Measurements from ENCODE around the gene RC3H2.

Gene RC3H2
- total RNA-seq, result 63.2 to 107 (median 87.7) reads per million in 17 experiments

DNA sequence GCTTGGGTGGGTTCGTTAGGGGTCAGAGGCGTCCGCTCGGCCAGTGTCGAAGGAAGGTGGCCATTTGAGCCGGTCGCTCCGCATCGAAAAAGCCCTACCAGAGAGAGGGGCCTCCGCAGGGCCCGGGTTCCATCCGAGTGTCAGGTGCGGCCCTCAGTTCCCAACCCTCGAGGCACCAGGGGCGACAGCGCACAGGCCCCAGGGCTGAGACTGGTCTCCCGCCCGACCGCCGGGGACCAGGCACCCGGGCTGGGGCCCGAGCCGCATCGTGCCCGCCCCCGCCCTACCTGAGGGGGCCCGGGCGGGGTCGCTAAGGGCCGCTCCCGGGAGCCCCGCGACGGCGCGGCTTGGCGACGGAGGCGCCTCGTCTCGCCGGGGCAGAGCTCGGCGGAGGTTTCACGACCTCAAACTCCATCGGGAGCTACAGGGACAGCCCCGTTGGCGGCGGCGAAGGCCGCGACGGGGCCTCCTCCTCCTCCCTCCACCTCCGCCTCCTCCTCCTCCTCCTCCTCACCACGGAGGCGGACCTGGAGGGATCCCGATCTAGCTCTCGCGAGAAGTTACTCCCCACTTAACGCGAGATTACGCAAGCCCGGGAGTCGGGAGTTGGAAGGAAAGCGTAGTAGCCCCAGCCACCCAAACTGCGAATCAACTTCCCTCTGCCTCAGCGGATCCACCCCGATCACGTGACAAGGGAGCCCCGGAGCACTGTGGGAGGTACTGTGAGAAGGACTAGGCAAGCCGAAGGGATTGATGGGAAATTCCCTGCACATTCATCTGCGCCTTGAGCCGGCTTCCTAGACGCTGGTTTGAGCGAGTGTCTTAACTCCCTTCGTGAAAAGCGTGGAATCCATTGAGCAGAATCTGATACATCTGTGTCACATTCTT, at the start of gene RC3H2:
Gene RC3H2 (minus strand): TSS at position 537 of the 888 bp plus-strand sequence. CDS start 7,850 bp downstream, outside the sequence.
- DNase-seq, result peak; percentile 98 to 100 (median 100)

GRCh38 chr9:122954253-122954691, 49.1 kb upstream of the RC3H2 start:
- DNase-seq, result no peak

- DNase-seq, result no peak
Observed at GRCh38 chr9:122951056-122951455, 45.9 kb upstream of the RC3H2 start.

DNA sequence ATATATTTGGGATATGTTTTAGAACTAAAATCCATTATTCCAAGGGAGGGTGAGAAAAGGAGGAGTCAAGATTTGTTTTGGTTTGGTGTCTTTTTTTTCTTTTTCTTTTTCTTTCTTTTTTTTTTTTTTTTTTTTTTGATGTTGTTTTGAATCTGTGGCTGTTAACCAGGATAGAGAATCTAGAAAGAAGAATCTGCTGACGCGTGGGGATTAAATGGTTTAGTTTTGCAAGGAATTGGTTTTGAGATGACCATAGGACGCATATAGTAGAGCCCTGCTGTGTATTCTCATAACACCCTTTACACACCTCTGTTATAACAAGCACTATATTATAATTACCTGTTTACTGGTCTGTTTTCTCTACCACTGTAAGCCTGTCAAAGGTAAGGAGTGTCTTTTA, 45.1 kb upstream of the RC3H2 start:
- DNase-seq, result no peak

DNA sequence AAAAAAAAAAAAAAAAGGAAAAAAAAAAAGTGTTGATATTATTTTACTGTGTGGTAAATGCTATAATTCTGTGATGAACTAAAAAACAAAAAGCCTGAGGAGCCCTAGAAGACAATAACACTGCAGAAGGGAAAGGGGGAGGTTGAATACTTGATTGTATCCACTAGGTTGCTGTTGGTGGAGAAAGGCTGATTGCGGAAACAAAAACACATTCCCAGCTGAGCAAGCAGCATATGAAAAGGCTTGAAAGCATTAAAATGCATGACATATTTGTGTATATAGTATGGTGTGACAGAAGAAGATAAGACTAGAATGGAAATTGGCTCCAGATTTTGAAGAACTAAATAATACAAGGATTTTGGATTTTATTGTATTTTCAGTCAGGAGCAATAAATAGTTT, 44.5 kb upstream of the RC3H2 start:
- no peak for DNase-seq

- no peak for DNase-seq
Observed at GRCh38 chr9:122948313-122948712, 43.2 kb upstream of the RC3H2 start.

DNA sequence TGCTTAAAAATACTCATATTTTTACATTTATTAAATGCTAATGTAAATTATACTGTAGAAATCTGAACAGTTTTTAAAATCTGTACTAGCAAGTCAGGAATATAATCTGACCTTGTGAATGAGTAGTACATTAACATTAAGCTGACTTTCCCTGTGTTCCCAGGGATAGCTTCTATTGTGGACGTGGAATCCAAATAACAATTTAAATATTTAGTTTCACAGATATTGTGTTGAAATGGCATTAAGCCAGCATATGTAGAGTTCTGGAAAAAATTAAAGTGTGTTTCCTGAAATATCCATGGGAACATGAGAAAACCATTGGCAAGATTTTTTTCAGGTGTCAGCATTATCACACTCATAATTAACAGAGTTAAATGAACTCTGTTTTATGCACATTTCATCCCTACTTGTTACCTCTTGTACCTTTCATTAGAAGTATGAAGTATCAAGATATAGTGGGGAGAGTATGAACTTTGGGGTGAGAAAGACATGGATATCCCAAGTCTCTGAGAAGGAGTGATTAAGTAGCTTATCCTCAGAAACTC, 41.4 kb upstream of the RC3H2 start:
- no peak for DNase-seq

GRCh38 chr9:122944960-122945888, 40.1 kb upstream of the RC3H2 start:
- DNase-seq, result no peak

GRCh38 chr9:122941582-122942234, 36.5 kb upstream of the RC3H2 start:
- peak in 3 of 4 experiments; percentile 18 to 25 (median 20) for DNase-seq

- DNase-seq, result peak; percentile 97 to 99 (median 98)
Observed at GRCh38 chr9:122940749-122941581, 35.8 kb upstream of the RC3H2 start, which contains the start of gene RABGAP1. Gene RABGAP1 (plus strand): TSS chr9:122941020. CDS start chr9:122957060, 16,040 bp downstream.

- no peak for DNase-seq
Observed at GRCh38 chr9:122940454-122940748, 35.2 kb upstream of the RC3H2 start.

DNA sequence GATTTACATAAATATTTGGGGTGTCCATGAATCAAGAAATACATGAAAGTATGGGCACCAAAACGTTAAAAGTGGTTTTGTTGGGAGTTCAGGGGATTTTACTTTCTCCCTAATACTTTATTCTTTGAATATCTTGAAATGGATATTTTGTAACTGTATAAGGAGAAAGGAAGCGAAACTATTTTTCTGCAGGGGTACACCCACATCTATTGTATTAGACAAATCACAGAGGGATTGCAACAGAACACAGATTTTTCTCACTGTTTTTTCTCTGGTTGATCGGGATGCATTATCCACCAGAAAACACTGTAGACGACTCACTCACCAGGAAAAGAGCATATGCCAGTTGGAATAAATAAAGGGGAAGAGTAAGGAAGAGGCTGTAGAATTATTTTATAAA, 34.4 kb upstream of the RC3H2 start:
- peak; percentile 13 to 70 (median 43) for DNase-seq

GRCh38 chr9:122936883-122937282, 31.7 kb upstream of the RC3H2 start:
- DNase-seq, result no peak

- DNase-seq, result no peak
Observed at GRCh38 chr9:122936464-122936863, 31.3 kb upstream of the RC3H2 start.

GRCh38 chr9:122931226-122932121, 26.3 kb upstream of the RC3H2 start, which contains the start of gene ZBTB26:
Gene ZBTB26 (minus strand): TSS chr9:122931512. CDS start chr9:122919934, 11,578 bp downstream.
- peak; percentile 94 to 97 (median 97) for DNase-seq

- peak in 2 of 4 experiments; percentile 21 to 27 for DNase-seq
Observed at GRCh38 chr9:122930541-122931225, 25.5 kb upstream of the RC3H2 start.

DNA sequence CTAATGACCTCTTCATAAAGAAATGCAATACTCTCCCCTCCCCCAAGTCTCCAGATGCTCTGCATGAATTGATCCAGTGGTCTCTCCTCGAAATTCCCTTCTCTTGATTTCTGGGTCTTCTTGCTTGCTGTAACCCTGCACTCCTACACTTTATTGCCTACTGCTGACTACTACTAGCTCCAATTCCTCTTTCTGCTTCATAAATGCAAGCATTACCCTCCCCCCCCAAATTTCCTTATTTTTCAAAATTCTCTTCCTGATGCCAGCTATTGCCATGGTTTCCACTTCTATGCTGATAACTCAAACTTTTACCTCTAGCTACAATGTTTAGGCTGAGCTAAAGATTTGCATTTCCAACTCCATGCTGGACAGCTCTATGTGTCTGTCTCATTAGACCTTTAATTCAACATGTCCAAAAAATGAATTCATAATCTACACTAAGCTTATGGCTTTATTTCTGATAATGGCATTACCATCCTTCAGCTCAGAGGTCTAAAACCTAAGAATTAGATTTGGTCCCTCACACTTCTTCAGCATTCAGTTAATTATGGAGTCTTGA, 24.7 kb upstream of the RC3H2 start:
- DNase-seq, result peak; percentile 45 to 78 (median 60)

- no peak for DNase-seq
Observed at GRCh38 chr9:122923947-122924346, 18.8 kb upstream of the RC3H2 start.

DNA sequence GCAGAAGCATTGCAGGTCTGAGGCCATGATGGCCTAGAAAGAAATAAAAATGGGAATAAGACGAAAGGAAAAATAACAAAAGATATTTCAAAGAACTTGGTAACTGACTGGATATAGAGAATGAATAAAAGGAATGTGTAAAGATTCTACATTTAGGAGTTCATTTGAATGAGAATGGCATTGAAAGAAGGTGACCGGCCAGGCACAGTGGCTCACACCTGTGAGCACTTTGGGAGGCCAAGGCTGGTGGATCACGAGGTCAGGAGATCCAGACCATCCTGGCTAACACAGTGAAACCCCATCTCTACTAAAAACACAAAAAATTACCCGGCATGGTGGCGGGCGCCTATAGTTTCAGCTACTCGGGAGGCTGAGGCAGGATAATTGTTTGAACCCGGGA, 17.6 kb upstream of the RC3H2 start:
- no peak for DNase-seq

Data from suppressor macrophage (primary cell).